GM10266 (cell line): ENCODE results near the gene GSTT2B.
"Not testable (repeated sequence)": the region's sequence is repeated elsewhere in the genome, so short reads cannot be mapped to it uniquely, and the experiment has no call there.

ENCODE experiments used
- DNase-seq: peaks from one replicate; pipeline ENCODE4 v3.0.0; 2012; ENCODE audit errors: extremely low spot score
- TF ChIP-seq, protein P1 (sequence below): IDR thresholded peaks from 2 replicates; pipeline ENCODE4 v1.5.1; 2012; ENCODE audit warnings: mild to moderate bottlenecking, low read depth; ENCODE audit not compliant: control insufficient read depth, insufficient read depth; ENCODE audit errors: missing control alignments

The GSTT2B gene

DNA sequence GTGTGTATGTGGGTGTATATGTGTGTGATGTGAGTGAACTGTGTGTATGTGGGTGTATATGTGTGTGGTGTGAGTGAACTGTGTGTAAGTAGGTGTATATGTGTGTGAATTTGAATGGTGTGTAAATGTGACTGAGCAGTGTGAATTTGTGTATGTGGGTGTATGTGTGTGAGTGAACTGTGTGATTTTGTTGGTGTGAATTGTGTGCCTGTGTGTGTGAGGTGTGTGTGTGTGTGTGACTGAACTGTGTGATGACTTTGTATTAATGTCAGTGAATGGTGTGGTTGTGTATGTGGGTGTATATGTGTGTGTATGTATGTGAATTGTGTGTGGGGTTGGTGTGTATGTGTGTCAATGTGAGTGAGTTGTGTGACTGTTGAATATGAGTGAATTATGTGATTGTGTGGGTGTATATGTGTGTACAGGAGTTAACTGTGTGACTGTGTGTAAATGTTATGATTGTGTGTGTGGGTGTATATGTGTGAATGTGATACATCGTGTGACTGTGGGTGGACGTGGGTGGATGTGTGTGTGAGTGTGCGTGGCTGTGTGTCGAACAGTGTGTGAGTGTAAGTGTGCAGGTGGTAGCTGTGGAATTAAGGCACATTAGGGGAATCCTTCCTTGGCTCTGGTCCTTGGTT, 25.7 kb upstream of the GSTT2B start:
- DNase-seq, result not testable (repeated sequence)

DNA sequence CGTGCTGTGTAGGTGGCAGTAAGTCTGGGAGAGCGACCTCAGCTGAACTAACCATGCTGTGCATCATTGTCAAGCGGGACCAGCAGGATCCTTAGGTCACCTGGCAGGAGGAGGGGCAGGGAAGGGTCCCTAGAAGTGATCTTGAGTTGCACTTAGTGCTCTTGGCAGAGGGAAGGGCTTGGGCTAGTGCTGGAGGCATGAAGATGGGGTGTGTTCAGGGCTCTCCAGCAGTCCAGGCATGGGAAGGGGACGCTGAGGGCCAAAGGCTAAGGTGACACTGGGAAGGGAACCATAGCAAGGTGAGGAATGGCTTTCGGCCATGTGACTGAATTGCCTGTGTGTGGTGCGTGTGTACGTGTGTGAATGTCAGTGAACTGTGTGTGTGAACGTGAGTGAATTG, 25.1 kb upstream of the GSTT2B start:
- not testable (repeated sequence) for DNase-seq

DNA sequence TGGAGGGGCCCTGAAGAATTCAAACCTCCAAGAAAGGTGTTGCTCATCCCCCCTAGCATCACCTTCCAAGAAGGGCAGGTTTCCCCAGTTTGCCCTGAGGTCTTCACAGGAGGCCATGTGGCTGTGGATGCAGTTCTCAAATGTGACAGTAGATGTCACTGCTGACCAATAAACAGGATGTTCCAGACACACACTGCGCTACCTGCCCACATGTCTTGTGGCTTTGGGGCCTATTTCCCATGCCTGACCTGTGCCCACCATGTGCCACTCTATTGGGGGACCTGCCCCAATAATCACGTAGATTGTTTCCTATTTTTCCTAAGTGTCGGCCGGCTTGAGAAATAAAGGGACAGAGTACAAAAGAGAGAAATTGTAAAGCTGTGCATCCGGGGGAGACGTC, 23.4 kb upstream of the GSTT2B start:
- TF ChIP-seq, protein P1, sequence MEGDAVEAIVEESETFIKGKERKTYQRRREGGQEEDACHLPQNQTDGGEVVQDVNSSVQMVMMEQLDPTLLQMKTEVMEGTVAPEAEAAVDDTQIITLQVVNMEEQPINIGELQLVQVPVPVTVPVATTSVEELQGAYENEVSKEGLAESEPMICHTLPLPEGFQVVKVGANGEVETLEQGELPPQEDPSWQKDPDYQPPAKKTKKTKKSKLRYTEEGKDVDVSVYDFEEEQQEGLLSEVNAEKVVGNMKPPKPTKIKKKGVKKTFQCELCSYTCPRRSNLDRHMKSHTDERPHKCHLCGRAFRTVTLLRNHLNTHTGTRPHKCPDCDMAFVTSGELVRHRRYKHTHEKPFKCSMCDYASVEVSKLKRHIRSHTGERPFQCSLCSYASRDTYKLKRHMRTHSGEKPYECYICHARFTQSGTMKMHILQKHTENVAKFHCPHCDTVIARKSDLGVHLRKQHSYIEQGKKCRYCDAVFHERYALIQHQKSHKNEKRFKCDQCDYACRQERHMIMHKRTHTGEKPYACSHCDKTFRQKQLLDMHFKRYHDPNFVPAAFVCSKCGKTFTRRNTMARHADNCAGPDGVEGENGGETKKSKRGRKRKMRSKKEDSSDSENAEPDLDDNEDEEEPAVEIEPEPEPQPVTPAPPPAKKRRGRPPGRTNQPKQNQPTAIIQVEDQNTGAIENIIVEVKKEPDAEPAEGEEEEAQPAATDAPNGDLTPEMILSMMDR, result peak; percentile 75
- DNase-seq, result no peak

DNA sequence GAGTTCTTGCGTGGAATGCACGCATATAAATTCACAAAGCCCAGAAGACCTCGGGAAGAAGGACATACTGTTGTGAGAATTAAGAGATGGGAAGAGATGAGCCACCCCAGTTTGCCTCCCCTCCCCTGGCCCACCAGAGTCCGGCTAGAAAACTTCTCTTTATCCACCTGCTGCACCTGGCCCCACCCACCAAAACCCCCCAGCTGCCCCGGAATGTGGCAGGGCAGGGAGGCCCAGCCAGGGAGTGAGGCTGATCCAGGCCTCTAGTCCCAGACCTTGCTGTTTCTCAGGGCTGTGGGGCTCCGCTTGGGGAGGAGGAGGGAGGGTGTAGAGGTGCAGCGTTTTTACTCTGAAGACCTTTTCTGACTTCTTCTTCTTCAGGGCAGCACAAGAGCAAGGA, 19.6 kb upstream of the GSTT2B start:
- DNase-seq, result not testable (repeated sequence)

DNA sequence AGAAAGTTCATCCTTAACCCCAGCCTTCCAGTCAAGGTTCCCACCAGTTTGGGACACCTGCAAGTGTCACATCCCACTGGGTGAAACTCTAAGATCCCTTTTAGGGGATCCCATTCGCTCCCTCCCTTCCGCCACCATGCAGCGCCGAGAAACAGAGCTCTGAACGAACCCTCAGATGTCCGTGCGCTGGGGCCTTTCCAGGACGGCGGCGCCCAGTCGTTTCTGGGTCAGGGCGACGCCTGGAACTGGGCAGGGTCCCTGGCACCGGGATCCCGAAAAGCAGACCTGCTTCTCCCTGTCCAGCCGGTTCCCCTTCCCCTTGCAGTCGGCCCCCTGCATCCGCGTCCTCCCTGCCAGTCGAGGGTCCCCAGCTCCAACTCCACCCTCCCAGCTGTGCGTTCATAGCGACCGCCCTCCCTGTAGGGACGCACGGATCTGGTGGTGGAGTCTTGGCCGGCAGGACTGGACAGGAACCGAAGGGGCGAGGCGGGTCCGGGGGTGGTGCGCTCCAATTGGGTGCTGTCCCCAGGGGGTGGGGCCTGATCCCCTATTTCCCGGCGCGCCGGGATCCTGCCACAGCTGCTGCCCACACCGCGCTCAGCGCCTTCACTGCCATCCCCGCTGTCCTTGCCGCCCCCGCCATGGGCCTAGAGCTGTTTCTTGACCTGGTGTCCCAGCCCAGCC, 18.7 kb upstream of the GSTT2B start, which contains the start of gene GSTT2:
TSS of gene GSTT2 (plus strand) at position 578 of the 684 bp plus-strand sequence.
- not testable (repeated sequence) for DNase-seq

DNA sequence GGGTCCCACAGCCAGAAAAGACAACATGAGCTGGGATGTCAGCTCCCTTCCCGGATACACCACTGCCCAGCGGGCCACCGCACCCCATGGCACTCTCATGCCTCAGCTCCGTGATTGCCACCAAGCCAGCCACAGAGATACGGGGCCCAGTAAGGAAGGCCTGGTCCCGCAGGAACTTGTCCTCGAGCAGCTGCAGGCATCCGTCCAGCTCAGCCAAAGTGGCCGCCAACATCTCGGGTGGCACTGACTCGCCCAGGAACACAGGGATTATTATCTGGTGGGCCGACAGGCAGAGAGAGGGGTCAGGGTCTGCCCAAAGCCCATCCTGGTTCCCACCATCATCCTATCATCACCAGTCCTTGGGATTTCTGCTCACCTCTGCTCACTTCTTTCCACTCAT, 16.3 kb upstream of the GSTT2B start:
- not testable (repeated sequence) for DNase-seq

DNA sequence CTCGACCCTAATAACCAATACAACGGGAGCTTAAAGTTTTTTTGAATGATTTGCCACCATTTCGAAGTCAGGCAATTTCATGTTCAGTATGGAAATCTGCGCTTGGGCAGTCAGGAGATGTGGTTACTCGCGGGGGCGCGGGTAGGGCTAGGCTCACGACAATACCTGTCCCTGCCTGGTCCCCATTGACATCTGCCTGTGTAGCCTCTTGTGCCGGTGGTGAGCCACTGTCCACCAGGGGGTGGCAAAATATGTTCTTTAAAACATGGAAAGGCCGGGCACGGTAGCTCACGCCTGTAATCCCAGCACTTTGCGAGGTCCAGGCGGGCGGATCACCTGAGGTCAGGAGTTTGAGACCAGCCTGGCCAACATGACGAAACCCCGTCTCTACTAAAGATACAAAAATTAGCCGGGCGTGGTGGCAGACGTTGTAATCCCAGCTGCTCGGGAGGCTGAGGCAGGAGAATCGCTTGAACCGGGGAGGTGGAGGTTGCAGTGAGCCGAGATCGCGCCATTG, 13.9 kb upstream of the GSTT2B start:
- not testable (repeated sequence) for DNase-seq

DNA sequence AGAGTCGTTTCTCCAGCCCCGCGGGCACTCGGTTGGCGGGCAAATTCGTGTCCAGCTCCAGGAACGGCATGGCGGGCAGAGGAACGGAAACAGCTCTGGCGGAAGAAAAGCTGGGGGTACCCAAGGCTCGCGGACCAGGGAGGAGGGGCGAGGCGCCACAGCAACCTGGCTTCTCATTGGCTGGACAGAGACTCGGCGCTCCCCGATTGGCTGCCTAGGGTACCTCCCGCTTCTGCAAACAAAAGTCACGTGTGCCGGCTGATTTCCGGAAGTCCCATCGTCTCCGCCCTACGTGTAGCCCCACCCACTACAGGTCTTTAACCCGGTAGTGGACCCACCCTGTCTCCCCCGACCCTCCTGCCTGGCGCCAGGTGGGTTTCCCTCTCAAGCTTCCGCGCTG, 13.3 kb upstream of the GSTT2B start, which contains the start of gene DDT:
TSS of gene DDT (minus strand) at position 97 of the 400 bp plus-strand sequence. CDS start at position 70, 27 bp downstream.
- DNase-seq, result not testable (repeated sequence)

DNA sequence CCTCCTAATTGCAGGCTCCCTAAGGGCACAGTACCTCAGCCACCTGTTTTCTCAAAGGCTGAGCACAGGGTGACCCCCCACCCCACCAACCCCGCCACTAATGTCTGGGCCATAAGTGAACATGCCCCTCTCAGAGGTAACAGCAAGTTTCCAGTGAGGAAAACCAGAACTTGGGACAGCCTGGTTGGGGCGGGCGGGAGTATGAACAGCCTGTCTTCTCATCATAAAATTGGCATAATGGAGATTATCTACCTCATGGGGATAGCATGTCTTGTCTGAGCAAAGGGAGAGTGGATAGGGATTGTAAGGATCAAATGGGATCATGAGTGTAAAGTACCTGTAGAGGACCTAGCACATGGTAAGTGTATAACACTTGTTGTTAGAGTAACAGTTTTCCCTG, 10.9 kb upstream of the GSTT2B start:
- not testable (repeated sequence) for DNase-seq

DNA sequence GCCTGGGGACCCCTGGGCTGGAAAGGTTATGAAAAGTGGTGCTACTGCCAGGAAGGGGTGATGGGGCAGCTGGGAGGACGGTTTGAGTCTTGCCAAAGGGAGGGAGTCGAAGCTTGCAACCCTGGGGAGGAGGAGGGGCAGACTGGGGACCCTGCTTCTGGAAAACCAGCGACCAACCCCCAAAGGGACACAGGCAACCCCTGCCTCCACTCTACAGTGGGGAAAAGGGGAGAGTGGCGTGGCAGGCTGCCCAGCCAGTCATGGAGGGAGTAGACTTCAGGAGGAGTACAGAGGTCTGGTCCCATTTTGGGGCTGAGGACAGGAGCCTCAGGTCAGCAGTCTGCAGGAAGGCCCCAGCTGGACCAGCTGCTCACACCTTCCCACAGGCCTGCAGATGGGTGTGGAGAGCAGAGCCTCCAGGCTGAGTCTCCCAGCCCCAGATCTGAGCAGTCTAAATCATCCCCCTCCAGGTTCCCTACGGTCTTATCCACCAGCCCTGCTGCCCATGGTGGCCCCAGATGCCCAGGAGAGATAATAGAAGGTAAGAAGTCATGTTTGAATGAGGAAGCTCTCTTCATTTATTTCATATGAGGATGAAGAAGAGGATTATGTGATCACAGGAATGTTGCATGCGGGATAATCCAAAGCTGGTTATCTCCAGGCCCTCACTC, 10.0 kb upstream of the GSTT2B start:
- TF ChIP-seq, protein P1, result no peak

DNA sequence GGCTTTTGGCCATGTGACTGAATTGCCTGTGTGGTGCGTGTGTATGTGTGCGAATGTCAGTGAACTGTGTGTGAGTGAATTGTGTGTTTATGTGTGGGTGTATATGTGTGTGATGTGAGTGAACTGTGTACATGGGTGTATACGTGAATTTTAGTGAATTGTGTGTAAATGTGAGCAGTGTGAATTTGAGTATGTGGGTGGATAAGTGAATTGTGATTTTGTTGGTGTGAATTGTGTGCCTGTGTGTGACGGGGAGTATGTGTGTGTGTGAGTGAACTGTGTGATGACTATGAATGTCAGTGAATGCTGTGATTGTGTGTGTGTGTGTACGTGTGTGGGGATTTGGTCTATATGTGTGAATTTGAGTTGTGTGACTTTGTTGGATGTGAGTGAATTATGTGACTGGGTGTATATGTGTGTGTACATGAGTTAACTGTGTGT, 9.2 kb upstream of the GSTT2B start:
- TF ChIP-seq, protein P1, result no peak
- no peak for DNase-seq

More for the DNA sequence above, 10.0 kb upstream of the GSTT2B start:
- peak; percentile 4 for DNase-seq

DNA sequence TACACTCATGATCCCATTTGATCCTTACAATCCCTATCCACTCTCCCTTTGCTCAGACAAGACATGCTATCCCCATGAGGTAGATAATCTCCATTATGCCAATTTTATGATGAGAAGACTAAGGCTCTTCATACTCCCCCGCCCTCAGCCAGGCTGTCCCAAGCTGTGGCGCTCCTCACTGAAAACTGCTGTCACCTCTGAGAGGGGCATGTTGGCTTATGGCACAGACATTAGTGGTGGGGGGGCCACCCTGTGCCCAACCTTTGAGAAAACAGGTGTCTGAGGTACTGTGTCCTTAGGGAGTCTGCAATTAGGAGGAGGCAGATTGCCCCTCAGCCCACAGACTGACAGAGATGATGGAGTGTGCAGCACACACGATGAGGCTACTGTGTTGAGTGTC, 8.1 kb upstream of the GSTT2B start:
- no peak for DNase-seq
- TF ChIP-seq, protein P1, result no peak

DNA sequence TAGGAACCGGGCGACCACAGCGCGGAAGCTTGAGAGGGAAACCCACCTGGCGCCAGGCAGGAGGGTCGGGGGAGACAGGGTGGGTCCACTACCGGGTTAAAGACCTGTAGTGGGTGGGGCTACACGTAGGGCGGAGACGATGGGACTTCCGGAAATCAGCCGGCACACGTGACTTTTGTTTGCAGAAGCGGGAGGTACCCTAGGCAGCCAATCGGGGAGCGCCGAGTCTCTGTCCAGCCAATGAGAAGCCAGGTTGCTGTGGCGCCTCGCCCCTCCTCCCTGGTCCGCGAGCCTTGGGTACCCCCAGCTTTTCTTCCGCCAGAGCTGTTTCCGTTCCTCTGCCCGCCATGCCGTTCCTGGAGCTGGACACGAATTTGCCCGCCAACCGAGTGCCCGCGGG, 5.6 kb upstream of the GSTT2B start, which contains the start of gene DDTL:
TSS of gene DDTL (plus strand) at position 321 of the 400 bp plus-strand sequence. CDS start at position 348, 27 bp downstream.
- DNase-seq, result not testable (repeated sequence)

DNA sequence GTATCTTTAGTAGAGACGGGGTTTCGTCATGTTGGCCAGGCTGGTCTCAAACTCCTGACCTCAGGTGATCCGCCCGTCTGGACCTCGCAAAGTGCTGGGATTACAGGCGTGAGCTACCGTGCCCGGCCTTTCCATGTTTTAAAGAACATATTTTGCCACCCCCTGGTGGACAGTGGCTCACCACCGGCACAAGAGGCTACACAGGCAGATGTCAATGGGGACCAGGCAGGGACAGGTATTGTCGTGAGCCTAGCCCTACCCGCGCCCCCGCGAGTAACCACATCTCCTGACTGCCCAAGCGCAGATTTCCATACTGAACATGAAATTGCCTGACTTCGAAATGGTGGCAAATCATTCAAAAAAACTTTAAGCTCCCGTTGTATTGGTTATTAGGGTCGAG, 5.1 kb upstream of the GSTT2B start:
- DNase-seq, result not testable (repeated sequence)
